HG03521 (cell line): ENCODE measurements around the gene NAP1L1.

Experiments
- ATAC-seq: cut with Tn5 transposase; IDR thresholded peaks from one replicate; pipeline ENCODE4 v1.9.1; 2021; ENCODE audit warnings: mild to moderate bottlenecking, moderate library complexity; ENCODE audit not compliant: unreplicated experiment

Gene NAP1L1

GRCh38 chr12:76083904-76084862, at the start of gene NAP1L1:
Gene NAP1L1 (minus strand): TSS chr12:76084685. CDS start chr12:76074219, 10,466 bp downstream.
- peak; percentile 90 for ATAC-seq

- ATAC-seq = no peak
These were observed 43.1 kb upstream of the NAP1L1 start for GRCh38 chr12:76127588-76127987.

- ATAC-seq = no peak
These were observed 40.0 kb upstream of the NAP1L1 start for GRCh38 chr12:76124456-76124855.

DNA sequence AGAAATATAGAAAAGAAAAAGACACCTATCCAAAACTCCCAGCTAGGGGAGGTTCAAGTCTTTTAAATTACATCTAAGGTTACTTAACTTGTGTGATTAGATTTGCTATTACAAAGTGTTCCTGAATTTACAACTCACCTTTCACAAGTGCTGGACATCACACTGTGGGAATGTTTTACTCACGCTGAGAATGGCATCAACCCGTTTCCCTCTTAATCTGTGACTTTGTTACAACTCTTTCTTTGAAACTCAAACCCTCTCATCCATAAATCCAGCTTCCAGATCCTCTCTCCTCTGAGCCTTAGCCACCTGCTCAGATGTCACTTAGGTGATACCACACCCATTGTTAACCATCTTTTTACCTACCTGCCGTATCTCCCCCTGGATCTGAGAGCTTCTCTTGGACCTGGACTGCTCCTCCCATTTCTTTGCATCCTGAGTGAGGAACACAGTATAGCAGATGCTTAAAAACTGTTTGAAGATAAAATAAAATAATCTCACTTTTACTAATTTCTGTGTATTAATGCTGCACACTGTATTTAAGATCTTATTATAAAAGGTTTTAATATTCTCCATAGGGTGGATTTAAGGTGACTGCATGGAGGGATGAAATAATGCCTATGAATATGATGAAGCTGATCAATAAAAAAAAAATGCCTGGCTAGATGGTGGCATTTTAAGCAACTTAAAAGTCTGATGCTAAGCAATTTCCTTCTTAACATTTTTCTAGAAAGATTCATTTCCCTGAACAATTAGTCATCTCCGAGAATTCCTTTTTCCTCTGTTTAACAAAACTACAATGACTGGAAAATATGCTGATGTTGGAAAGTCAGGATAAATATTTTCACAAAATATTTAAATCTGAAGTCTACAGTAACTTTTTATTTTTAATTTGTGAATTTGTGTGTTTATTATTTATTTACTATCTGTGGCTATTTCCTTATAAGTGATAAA, 39.1 kb upstream of the NAP1L1 start:
- ATAC-seq = no peak

- no peak for ATAC-seq
These were observed 35.4 kb upstream of the NAP1L1 start for GRCh38 chr12:76119887-76120286.

DNA sequence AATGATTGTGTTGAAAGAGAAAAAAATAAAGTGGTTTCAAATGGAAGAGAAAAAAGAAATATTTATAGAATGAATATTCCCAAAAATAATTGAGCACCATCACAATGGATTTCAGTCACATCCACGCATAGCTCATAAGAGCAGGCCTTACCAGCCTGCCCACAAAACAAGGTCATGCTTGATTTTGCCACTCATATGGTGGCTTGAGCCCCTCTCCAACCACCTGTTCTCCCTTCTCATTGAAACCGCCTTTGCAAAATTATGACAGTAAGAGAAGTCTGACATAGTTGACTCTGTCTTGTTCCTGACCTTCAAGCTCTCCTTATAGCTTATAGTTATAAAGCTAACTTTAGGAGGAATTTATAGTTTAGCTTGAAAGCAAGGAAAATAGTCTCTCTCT, 33.3 kb upstream of the NAP1L1 start:
- no peak for ATAC-seq

- no peak for ATAC-seq
These were observed 32.7 kb upstream of the NAP1L1 start for GRCh38 chr12:76117067-76117691.

- ATAC-seq = no peak
These were observed 29.6 kb upstream of the NAP1L1 start for GRCh38 chr12:76113800-76114757.

- ATAC-seq = no peak
These were observed 26.8 kb upstream of the NAP1L1 start for GRCh38 chr12:76111209-76111749.

DNA sequence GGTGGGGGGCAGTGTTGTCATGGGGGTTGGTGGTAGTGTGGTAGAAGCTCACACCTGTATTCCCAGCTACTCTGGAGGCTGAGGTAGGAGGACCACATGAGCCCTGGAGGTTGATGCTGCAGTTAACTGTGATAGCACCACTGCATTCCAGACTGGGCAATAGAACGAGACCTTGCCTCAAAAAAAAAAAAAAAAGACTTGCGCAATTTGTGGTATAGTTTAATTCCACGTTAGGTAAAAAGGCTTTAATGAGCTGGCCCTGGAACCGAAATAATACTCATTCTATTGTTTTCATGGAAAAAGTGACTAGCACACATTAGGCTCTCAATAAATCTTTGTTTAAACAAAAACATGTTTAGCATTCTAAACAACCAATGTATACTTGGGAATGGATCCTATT, 25.4 kb upstream of the NAP1L1 start:
- ATAC-seq = no peak

DNA sequence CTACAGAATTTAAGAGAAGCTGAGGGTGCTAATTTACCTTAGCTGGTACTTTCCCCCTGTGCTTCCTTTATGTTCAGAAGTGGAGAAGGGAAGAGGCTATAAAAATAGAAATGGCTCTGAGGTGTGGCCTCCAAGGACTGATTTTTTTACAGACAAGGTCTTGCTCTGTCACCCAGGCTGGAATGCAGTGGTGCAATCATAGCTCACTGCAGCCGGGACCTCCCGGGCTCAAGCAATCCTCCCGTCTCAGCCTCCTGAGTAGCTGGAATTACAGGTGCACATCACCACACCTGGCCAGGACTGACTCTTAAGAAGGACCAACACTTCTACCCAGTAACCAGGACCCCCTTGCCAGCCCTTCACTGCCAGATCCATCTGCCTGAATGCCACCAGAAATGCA, 23.9 kb upstream of the NAP1L1 start:
- no peak for ATAC-seq

GRCh38 chr12:76106631-76107030, 22.1 kb upstream of the NAP1L1 start:
- ATAC-seq = no peak

DNA sequence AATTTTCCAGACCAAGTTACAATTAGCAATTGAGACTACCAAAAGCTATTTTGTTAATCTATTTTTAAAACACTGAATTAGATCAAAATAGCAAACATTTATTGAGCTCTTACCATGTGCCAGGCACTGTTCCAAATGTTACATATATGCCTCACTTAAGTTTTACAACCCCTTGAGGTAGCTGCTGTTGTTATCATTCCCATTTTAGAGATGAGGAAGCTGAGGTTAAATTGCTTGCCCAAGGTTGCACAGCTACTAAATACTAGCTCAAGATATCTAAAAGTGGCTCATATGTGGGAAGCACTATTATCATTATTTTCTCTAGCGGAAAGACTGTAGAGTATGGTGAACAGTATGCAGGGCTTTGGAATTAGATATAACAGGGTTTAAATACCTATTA, 19.5 kb upstream of the NAP1L1 start:
- no peak for ATAC-seq

GRCh38 chr12:76101739-76102385, 17.4 kb upstream of the NAP1L1 start:
- no peak for ATAC-seq

- no peak for ATAC-seq
These were observed 11.7 kb upstream of the NAP1L1 start for GRCh38 chr12:76096079-76096646.

- no peak for ATAC-seq
These were observed 10.3 kb upstream of the NAP1L1 start for GRCh38 chr12:76094754-76095153.

DNA sequence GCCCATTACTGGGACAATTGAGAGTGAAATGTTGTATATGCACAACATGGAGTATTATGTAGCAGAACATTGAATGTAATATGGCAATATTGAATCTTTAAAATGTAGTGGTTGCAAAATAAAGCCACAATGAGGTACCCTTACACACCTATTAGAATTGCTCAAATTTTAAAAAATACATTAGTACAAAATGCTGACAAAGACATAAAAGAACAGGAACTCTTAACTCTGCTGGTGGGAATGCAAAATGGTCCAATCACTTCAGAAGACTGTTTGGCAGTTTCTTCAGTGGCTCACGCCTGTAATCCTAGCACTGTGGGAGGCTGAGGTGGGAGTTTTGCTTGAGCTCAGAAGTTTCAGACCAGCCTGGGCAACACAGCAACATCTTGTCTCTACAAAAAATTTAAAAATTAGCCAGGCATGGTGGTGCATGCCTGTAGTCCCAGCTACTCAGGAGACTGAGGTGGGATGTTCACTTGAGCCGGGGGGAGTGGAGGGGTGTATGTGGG, 6.8 kb upstream of the NAP1L1 start:
- no peak for ATAC-seq

GRCh38 chr12:76085520-76085868, 1.0 kb upstream of the NAP1L1 start:
- no peak for ATAC-seq
